A204.1 (cell line): Measurements from ENCODE around the gene FAM174A.
A peak's percentile ranks its signal among the peaks of the same experiment; 100 is the strongest.

Source experiments
- FAIRE-seq: peaks from 2 replicates; lab custom pipeline; 2012; peaks lifted over from hg19 to GRCh38; lab: Jason Lieb, UNC

FAM174A gene

DNA sequence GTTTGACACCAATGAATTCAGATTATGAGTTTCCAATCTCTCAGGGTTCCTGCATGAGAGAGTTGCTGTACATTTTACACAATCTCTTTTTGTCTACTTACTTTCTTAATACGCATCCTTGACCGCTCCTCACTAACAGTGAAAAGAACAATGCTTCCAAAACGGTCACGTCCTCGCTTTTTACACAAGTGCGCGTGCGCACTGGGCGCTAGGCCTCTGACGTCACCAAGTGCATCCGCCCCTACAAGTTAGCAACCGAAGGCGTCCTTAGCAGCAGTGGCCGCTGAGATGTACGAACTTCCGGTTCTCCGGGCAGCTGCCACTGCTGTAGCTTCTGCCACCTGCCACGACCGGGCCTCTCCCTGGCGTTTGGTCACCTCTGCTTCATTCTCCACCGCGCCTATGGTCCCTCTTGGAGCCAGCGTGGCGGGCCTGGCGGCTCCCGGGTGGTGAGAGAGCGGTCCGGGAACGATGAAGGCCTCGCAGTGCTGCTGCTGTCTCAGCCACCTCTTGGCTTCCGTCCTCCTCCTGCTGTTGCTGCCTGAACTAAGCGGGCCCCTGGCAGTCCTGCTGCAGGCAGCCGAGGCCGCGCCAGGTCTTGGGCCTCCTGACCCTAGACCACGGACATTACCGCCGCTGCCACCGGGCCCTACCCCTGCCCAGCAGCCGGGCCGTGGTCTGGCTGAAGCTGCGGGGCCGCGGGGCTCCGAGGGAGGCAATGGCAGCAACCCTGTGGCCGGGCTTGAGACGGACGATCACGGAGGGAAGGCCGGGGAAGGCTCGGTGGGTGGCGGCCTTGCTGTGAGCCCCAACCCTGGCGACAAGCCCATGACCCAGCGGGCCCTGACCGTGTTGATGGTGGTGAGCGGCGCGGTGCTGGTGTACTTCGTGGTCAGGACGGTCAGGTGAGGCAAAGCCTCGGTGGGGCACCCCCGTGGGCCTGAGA lies at the start of gene FAM174A:
Gene FAM174A, plus strand, starts transcription at position 315 of the 946 bp plus-strand sequence. Its CDS starts 157 bp downstream, at position 472.
- FAIRE-seq, result peak; percentile 96

DNA sequence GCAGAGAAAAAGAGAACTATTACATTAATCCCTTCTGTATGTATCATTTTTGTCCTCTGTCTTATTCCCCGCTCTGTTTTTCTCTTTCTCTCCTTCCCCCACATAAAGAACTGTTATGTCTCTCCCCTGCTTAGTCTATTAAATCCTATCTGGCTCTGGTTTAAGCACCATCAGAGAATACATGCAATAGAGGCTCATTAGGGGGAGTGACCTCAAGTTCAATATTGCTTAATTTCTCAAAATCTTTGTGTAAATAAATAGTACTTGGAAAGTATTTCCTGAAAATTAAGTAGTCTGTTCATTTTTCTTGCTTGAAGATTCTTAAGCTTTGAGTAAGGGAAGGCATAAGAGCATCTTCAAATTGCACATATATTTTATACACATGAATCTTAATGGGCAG lies 41.2 kb upstream of the FAM174A start:
- FAIRE-seq, result no peak

DNA sequence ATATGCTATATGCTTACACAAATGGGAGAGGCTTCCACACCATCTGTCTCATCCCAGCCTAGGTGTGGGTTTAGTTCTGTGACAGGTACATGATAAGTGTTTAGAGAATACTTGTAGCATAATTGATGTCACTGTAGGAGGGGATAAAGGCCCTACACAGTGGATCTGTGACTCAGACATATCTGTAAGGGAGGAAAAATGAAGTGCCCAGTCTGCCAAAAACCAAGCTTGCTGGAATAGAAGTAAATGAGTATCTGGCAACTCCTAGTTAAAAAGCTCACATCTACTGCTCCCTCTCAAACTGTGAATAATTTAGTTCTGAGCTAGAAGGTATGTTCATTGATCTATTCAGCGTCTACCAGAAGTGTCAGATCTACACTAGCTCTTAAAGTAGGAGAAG lies 38.9 kb upstream of the FAM174A start:
- FAIRE-seq, result no peak

DNA sequence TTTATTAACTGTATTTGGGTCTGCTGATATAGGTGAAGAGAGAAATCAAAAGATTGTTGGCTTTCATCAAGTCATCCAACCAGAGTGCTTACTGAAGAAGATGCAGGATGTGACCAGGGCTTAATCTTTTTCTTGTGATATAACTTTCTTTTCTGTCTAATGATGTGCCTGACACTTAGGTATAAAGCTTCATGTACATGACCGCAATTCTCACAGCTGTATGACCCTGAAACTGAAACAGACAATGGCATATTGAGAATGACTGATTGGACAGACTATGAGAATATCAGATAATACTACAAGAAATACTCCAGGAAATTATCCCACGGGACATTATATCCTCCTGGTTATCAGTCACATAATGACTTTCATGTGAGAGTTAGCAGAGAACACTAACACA lies 32.5 kb upstream of the FAM174A start:
- FAIRE-seq, result no peak

DNA sequence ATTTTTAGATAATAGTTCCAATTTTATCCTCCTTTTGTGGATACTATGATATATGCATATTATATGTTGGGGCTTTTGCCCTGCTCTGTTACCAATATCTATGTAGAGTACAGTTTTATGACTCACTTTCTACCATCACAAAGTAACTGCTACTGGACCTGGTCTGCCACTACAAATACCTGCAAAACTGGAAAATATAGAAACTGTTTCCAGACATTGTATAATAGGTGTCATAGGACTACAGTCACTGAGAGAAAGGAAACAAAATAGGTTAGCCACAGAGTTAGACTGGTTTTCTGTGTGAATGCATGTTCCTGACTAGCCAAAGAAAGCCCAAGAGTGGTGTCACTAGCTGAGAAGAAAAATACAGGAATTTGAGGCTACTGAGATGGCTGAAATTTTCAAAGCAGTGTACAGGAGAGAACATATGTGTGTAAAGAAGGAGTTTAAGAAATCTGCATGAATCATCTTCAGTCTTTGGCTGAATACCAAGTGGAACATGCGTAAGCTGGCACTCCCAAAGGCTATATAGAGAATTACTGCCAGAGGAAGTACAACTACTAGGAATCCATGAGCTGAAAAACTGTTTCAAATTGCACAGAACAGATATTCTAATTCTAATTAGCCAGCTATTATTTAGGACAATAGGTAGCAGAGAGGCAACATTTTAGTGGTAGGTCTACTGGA lies 29.0 kb upstream of the FAM174A start:
- FAIRE-seq, result no peak

DNA sequence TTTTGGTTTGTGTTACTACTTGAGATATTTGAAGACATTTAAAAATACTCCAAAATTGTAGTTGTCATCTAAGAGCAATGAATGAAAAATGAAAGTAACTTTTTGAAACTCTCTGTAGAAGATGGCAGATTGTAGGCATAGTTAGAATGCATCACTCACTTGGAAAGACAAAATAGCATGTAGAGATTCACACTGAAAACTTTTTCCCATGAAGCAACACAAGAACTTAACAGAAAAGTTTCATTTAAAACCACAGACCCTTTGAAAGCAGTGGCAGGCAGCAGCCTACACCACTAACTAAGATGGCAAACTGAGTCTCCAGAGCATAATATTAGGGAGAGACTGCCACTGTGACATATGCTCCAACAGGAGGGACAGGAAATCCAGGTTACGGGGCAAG lies 18.9 kb upstream of the FAM174A start:
- no peak for FAIRE-seq

DNA sequence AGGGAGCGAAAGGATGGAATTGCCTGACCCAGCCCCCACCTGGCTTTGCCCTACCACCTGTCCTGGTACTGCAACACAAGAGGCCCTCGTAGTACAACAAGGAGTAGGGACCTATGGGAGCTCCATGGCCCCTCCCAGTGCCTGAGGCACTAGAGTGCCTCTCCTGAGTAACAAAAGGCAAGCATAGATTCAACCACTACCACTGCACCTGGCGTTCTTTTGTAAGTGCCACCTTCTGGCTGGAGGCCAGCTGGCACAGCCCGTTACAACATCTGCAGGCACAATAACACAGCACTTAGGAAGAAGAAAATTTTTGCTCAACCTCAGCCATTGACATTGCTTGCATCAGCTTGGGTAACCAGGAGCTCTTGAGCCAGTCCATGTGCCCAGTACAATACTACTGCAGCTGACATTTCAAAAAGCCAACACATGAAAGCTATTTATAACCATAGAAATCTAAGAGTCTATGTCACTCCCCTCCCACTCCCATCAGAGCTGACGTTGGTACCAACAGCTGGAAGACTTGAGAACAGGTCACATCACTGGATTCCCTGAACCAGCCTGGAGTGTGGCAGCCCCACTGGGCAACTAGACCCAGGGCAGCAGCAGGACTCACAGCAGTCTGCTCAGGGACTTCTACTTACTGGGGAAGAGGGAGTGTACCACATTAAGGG lies 17.7 kb upstream of the FAM174A start:
- FAIRE-seq, result no peak

DNA sequence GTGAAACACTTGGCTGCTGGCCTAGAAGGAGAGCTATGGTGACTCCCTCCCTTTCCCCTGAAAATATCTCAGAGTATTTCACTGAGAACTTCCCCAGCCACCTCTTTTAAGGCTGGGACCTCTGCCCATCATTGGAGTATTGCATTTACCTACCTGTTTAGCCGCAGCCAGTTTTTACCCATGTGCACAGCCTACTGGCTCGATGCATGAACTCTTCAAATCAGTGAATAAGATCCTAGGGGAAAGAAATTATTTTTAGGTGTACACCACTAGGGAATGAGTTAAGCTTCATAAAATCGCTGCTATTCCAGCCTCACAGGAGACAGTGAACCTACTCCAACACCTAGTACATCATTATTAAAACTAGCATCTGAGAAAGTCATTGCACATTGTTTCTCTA lies 16.8 kb upstream of the FAM174A start:
- no peak for FAIRE-seq

DNA sequence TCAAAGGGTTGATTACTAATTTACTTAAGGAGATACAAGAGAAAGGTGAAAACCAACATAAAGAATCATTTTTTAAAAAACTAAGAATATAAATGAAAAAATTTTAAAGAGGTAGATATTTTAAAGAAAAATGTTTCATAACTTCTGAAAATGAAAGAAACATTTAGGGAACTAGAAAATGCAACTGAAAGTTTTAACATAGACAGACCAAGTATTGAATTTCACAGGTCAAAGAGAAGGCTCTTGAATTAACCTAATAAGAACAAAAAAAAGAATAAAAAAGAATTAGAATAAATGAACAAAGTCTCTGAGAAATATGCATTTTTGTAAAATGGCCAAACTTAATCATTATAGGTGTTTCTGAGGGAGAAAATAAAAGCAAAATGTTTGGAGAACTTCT lies 16.1 kb upstream of the FAM174A start:
- FAIRE-seq, result no peak

DNA sequence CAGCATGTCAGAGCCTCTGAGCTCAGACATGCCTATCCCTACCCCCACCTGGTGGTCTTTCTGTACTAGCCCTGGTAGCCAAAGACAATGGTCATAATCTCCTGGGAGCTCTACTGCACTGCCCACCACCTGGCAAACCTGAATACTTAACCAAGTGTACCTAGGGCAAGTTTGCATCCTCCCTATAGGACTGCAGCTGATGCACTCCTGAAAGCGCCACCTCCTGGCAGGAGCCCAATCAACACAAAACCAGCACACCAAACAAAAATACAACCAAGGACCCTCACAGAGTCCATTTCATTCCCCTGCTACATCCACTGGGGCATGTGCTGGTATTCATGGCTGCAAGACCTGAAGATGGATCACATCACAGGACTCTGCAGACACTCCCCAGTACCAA lies 14.8 kb upstream of the FAM174A start:
- no peak for FAIRE-seq

DNA sequence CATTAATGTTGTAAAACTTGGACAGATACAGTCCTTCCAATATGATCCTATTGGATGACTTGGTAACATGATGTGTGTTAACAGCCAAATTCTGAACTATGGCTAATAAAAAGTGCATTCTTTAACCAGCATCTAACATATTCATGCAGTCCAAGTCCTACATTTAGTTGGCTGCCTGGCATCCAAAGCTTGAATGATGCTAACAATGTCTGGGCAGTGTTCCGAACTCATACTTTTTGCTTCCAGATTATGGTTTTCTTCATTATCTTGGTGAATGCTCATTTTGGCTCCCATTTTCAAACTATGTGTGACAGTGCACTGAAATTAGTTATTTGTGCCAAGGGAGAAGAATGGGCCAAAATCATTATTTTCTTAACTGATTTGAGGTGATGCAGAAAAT lies 2.8 kb downstream of the FAM174A start:
- FAIRE-seq, result no peak

DNA sequence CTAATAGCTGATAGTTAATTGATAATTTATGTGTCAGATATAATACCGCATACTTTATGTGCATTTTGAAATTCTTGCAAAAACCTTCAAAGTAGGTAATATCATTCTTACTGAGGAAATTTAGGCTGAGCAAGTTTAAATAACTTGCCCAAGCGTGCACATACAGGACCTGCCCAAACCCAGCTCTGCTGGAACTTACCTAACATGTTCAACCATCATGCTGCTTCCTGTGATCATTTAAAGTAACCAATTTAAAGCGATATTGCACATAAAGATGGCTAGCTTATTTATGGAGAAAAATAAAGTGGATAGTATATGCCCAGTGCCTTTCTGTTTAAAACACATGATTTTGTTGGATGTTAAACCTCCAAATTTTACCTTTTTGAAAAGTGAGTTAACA lies 4.3 kb downstream of the FAM174A start:
- FAIRE-seq, result no peak

DNA sequence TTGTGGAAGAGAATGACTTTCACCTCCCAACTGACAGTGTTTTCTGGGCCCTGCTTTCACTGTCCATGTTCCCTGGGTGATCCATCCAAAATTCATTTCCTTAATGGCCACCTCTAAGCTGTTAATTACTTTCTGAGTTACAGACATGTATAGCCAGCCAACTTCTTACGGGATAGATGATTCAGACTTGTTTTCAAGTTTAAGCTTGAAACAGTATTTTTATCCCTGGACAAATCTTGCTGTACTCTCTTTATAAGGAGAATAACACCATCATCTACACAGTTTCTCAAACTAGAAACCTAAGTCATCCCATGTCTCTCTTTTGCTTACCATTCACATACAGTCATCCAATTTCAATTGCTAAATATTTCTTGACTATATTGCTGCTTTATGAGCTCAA lies 6.9 kb downstream of the FAM174A start:
- no peak for FAIRE-seq

DNA sequence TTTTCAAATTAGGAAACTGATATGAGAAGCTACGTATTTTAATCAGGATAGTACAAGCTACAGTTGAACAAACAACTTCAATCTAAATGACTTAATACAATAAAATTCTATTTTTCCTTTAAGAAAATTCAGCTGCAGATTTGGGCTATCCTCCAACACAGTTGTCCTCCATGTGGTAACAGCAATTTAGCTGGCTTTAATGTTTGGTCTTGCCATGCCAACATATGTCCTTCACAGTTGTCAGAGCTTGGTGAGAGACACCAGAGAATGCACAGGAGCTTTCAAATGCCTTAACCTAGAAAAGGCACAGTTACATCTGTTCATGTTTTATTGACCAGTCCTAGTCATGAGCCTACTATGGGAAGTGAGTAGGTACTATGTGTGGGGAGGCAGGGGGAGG lies 10.8 kb downstream of the FAM174A start:
- no peak for FAIRE-seq

DNA sequence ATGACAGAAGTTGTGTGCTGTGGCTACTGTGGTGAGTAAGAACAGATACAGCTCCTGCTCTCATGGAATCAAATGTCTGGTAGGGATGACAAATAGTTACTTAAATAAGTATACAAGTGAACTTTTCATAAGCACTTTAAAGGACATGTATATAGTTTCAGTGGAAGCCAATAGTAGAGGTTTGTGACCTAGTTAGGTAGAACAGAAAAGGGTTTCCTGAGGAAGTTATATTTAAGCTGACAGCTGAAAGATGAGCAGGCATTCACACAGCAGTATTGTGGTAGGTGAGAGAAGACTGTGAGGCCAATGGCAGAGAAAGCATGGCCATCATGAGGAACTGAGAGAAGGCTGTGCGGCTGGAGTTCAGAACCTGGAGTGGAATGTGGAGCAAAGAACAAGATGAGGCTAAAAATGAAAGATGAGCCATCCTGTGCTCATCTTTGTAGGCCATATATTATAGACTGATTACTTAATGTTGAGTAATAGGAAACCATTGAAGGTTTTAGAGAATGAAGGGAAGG lies 15.4 kb downstream of the FAM174A start:
- FAIRE-seq, result no peak

DNA sequence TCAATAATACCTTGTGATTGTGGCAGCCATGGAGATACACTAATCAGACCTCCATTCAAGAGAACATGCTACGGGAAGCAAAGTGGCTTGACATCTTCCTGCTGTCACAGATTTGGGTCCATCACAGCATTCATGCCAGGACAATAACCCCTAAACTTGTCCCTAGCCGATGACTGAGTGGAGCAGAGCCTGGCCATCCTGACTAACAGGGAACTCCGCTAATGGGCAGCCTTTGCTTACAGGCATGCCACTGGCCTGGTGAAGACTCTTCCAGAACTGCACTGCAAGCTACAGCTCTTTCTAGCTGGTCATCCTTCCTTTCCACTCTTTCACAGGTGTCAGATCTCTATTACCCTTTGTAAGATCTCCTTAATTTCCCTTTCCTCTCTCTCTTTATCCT lies 16.0 kb downstream of the FAM174A start:
- no peak for FAIRE-seq

DNA sequence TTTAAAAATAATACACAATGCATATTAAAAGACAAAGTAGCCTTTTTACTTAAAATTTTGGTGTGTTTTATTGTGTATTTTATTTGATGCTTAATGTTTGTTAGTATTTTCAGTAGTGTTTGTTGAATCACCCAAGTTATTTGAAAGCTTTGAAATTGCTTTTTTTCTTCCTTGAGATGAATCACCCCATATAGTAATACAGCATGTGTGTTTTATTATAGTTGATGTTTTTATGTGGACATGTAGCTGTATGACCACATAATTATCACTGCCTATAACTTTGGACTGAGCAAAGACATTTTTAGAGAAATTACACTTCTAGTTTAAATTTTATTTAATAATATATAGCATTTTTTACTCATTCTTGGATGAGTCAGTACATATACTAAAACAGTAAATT lies 18.0 kb downstream of the FAM174A start:
- FAIRE-seq, result peak; percentile 14

DNA sequence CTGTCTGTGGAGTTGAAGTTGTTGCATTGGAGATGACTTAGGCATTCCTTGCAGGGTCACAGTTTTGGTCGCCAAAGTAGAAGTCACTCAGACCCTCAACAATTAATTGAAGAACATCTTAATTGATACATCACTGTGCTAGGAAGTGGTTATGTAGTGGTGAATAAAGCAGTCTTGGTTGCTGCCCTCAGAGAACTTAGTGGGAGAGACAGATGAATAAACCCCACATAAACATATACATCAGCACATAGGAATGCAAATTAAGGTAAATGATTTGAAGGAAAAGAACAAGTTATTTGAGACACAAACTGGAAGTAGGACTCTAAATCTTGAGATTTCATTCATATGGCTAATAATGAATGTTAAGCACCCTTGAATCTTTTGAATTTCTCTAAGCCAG lies 25.7 kb downstream of the FAM174A start:
- no peak for FAIRE-seq

DNA sequence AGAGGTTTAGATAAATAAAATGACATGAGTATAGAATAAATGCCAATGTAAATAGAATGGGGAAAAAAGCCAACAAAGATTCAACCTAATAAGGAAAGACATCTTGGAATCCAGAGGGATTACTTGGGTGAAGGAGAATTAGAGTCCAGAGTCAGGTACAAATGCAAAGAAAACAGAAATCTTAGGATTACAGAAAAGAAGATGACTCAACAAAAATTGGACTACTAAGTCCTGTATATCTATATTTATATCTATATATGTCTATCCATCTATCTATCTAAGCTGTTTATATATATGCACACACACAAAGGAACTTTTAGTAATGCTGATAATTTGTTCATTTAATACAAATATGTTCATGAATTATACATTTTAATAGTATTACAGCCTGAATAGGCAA lies 27.6 kb downstream of the FAM174A start:
- no peak for FAIRE-seq

DNA sequence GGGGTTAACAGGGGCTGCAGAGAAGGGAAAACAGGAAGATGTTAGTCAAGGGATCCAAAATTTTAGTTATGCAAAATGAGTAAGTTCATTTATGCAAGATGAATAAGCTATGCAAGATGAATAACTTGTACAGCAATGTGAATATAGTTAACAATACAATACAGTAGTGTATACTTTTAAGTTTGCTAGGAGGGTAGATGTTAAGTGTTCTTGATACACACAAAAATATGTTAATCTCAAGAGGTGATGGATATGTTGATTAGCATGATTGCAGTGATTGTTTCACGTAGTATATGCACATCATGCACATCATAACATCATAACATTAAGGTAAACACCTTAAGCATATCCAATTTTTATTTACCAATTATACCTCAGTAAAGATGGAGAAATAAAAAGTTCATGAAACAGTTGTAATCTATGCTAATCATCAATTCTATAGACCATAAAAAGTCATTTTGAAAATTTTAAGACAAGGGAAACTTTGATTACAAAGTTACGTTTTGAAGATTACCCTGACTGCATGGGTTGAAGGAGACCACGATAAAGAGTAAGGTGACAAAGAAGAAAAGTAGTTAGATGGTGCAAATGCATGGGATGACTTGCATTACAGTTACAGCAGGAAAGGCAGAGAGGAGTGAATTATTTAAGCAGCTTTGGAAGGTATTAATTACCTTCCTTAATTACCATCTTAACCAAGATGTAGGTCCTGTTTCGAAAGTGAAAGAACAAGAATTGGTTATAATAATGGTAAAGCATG lies 31.4 kb downstream of the FAM174A start:
- FAIRE-seq, result no peak

DNA sequence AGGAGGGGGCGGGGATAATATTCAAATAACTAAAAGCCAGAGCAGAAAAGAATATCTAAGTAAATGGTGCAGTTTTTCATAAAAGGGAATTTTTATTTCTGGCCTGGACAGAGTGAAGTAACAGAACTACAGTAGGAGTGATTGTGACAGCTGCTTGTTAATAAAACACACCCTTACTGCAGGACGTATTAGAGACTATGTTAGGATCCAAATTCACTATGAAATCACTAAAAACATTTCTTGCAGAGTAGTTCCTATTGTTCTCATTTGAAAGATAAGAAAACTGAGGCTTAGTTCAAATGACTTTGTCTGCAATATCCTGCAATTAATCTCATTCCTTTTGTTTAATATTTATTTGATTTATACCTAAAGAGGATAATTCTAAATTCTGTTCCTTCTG lies 39.5 kb downstream of the FAM174A start:
- FAIRE-seq, result no peak

DNA sequence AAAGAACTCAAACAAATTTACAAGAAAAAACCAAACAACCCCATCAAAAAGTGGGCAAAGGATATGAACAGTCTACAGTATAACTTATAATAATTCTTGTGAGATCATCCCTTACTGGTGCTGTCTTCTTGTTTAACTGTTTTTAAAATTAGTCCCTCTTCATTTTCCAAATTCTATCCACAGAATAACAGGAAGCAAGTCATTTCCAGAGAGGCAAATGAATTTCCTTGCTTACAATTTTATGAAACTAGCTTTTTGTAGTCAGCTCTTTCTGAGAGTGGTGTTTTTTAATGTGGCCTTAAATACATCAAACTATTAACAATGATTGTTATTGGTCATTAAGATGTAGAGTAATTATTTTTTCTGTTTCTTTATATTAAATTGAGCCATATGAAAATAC lies 40.6 kb downstream of the FAM174A start:
- FAIRE-seq, result no peak
